Measurements from ENCODE around the gene NLRP3.

DNA sequence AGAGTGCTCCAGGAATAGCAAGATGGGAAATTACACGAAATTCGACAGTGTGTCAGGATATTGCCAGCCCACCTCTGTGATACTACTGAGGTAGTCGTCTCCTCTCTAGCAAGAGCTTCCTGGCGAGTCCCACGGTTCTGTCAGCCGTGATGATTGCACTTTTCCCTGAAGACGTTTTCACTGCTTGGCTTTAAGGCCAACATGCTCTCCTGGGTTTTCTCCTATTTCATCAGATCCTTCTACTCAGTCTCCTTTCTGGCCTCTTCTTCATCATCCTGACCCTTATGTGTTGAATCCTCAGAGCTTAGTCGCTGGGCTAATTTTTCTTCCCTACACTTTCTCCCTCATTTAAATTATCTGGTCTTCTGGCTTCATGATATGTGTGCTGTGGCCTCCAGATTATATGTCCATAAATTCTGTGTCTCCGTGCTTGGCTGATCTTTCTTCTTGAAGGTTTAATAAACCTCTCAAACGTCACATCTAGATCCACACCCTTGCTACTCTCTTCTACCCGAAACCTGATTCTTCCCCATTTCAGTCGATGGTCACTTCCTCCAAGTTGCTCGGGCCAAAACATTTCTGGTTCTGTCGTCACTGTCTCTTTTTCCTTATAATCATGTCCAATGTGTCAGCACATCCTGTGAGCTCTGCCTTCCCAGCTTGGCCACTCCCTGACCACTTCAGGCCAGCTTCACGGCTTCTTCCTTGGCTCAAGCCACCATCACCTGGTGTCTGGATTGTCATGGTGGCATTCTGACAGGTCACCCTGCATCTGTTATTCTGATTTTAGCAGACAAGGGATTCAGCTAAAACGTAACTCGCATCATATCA is 29.8 kb downstream of the NLRP3 start:
- TF ChIP-seq CTCF (IDR thresholded peaks at IDR 0.05) = no peak
- TF ChIP-seq POLR2A (IDR thresholded peaks at IDR 0.05) = peak in 1 of 4 donors; percentile 41
- peak in 1 of 2 donors; percentile 67 for TF ChIP-seq POLR2AphosphoS5 (IDR thresholded peaks at IDR 0.05)
- TF ChIP-seq EP300 (IDR thresholded peaks at IDR 0.05) = no peak

All from upper lobe of left lung (tissue), 4 donors.